Measurements from ENCODE around the gene OR2S2.

OR2S2 gene

DNA sequence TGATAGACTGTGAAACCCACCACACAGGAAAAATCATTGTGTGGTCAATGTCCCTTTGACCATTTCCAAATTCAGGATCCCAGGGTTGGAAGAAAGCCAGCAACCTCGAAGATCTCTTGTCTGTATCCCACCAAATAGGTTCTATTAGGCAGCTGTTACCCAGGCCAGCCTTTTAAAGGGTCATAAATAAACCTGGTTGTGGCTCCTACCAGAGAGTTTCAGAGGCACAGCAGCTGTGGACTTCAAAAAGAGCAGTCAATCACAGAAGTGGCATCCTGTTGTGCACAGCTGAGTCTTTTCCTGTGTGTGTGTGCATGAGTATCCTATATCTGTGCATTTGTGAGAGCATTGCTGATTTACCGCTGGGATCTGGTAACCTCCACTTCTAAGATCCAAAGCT, 23.7 kb upstream of the OR2S2 start:
- Histone ChIP-seq H3K9me3 (no peaks in the 10 kb centered on the region), H3K27ac (no peak overlapping the region), H3K4me3 (no peak overlapping the region), H3K4me1 (no peaks in the 10 kb centered on the region), H3K27me3 (peaks cover 0 to 6% of the 10 kb centered on the region in 2 donors), H3K36me3 (no peaks in the 10 kb centered on the region)
- DNase-seq = no peak
- intact Hi-C loops (cut with DNase I; ENCODE audit: low total_unique reads) = no loop called here
- TF ChIP-seq, protein P1, sequence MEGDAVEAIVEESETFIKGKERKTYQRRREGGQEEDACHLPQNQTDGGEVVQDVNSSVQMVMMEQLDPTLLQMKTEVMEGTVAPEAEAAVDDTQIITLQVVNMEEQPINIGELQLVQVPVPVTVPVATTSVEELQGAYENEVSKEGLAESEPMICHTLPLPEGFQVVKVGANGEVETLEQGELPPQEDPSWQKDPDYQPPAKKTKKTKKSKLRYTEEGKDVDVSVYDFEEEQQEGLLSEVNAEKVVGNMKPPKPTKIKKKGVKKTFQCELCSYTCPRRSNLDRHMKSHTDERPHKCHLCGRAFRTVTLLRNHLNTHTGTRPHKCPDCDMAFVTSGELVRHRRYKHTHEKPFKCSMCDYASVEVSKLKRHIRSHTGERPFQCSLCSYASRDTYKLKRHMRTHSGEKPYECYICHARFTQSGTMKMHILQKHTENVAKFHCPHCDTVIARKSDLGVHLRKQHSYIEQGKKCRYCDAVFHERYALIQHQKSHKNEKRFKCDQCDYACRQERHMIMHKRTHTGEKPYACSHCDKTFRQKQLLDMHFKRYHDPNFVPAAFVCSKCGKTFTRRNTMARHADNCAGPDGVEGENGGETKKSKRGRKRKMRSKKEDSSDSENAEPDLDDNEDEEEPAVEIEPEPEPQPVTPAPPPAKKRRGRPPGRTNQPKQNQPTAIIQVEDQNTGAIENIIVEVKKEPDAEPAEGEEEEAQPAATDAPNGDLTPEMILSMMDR (IDR thresholded peaks at IDR 0.05) = no peak

DNA sequence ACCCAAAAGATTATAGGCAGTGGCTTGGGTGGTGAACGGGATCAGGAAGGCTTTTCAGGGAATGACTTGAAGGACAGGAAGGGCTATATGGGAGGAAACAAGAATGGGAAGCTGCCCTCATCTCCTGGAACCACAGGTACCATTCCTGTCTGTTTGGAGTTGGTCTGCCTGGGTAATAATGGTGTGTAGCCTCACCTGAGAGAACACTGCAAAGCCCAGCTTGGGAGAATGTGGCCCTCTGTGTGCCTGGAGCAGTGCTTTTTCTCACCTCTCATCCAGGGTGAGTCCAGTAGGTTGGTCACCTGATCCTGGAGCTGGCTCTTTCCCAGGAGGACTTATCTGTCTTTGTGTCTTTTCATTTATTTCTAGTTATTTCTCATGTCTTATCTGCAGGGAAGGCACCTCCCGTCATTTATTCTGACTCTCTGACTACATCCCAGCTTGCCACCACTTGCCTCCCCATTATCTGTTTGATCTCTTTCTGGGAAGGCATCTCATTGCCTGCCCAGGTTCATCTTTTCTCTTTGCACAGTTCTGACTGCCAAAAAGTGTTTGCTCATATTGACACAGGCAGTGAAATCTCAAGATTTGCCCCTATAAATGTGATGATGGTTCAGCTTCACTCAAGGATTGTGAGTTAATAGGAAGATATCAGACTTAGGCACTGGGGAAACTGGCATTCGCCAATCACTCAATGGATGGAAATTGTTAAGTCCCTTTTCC, 22.5 kb upstream of the OR2S2 start:
- Histone ChIP-seq H3K27ac (no peak overlapping the region), H3K36me3 (no peaks in the 10 kb centered on the region), H3K9me3 (peaks cover 0 to 6% (median 0%) of the 10 kb centered on the region in 3 donors), H3K27me3 (peaks cover 0 to 6% of the 10 kb centered on the region in 2 donors), H3K4me3 (no peak overlapping the region), H3K4me1 (no peaks in the 10 kb centered on the region)
- DNase-seq = no peak
- TF ChIP-seq, protein P1 (IDR thresholded peaks at IDR 0.05) = no peak
- intact Hi-C loops (cut with DNase I; ENCODE audit: low total_unique reads) = no loop called here

DNA sequence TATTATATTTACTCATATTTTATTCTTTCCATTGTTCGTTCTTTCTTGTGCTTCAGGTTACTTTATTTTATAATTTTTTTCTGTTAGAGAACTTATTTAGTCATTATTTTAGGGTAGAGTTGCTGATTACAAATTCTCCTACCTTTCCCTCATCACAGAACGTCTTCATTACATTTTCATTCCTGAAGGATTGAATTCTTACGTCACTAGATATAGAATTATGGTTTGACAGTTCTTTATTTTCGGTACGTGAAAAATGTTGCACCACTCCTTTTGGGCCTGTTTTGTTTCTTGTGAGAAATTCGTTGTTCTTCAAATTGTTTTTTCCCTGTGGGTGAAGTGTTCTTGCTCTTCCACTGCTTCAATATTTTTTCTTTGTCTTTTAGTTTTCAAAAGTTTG, 20.8 kb upstream of the OR2S2 start:
- Histone ChIP-seq H3K27me3 (peaks cover 0 to 10% of the 10 kb centered on the region in 2 donors), H3K4me3 (no peak overlapping the region), H3K36me3 (no peaks in the 10 kb centered on the region), H3K9me3 (peaks cover 0 to 21% (median 7%) of the 10 kb centered on the region in 3 donors), H3K27ac (no peak overlapping the region), H3K4me1 (no peaks in the 10 kb centered on the region)
- no peak for DNase-seq
- TF ChIP-seq, protein P1 (IDR thresholded peaks at IDR 0.05) = no peak
- intact Hi-C loops (cut with DNase I; ENCODE audit: low total_unique reads) = no loop called here

DNA sequence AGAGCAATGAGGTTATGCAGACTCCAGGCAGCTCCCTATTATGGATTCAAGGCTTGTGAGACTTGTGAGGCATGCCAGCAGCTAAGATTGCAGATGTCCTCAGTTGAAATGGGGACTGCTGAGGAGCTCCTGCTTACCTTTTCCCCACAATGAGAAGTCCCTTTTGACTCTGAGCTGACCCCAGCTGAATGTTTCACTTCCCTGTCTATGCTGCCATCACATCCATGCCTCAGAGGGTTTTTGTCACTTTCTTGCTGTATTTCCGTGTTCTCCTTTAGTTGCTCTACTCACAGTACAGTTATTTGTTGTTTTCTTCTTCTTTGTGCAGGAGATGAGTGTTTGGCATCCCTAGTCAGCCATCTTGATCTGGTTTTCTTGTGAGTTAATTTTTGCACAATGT, 18.8 kb upstream of the OR2S2 start:
- H3K9me3 ChIP-seq = peaks cover 0 to 21% (median 7%) of the 10 kb centered on the region in 3 donors
- peaks cover 0 to 2% (median 0%) of the 10 kb centered on the region in 4 donors for H3K4me1 ChIP-seq
- no peaks in the 10 kb centered on the region for H3K36me3 ChIP-seq
- peaks cover 0 to 18% of the 10 kb centered on the region in 2 donors for H3K27me3 ChIP-seq
- no peak for DNase-seq
- H3K4me3 ChIP-seq = no peak overlapping the region
- H3K27ac ChIP-seq = no peak overlapping the region
- TF ChIP-seq, protein P1 (IDR thresholded peaks at IDR 0.05) = no peak
- intact Hi-C loops (cut with DNase I; ENCODE audit: low total_unique reads) = no loop called here

DNA sequence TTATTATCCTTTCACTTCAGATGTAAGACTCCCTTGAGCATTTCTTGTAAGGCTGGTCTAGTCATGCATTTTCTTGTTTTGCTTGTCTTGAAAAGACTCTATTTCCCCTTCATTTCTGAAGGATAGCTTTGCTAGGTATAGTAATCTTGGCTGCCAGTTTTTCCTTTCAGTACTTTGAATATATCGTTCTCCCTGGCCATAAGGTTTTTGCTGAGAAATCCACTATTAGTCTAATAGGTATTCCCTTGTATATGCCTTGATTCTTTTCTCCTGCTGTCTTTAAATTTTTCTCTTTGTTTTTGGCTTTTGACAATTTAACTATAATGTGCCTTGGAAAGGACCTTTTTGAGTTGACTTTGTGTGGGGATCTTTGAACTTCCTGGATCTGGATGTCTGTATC, 16.8 kb upstream of the OR2S2 start:
- H3K27me3 ChIP-seq = peaks cover 0 to 20% of the 10 kb centered on the region in 2 donors
- no peak for DNase-seq
- H3K4me3 ChIP-seq = no peak overlapping the region
- TF ChIP-seq, protein P1 (IDR thresholded peaks at IDR 0.05) = no peak
- no peaks in the 10 kb centered on the region for H3K36me3 ChIP-seq
- no peak overlapping the region for H3K27ac ChIP-seq
- H3K9me3 ChIP-seq = peaks cover 0 to 21% (median 7%) of the 10 kb centered on the region in 3 donors
- intact Hi-C loops (cut with DNase I; ENCODE audit: low total_unique reads) = no loop called here
- H3K4me1 ChIP-seq = peaks cover 0 to 2% (median 0%) of the 10 kb centered on the region in 4 donors
